GM13976 (cell line): Measurements from ENCODE around the gene ATG10.

Experiments used
- DNase-seq: peaks from one replicate; pipeline ENCODE4 v3.0.0; 2012; ENCODE audit warnings: low spot score
- CTCF ChIP-seq: IDR thresholded peaks from 2 replicates; pipeline ENCODE4 v1.5.1; 2012; ENCODE audit warnings: borderline replicate concordance, mild to moderate bottlenecking; ENCODE audit not compliant: insufficient read depth; ENCODE audit errors: extremely low read depth, missing control alignments, control extremely low read depth
- in situ Hi-C: fragments of 300-500 bp; cut with MboI; formaldehyde crosslinking; loops from one replicate; pipeline ENCODE4 v1.12.0; 2022; ENCODE audit warnings: low sequenced_read_pairs, mixed read lengths, inconsistent platforms; ENCODE audit not compliant: unreplicated experiment

ATG10 gene

GRCh38 chr5:82151204-82151603 is 179.4 kb downstream of the ATG10 start:
- DNase-seq = no peak
- in situ Hi-C loops = loop anchor here (25.0 kb wide), 1 partner anchor 639 kb away; no protein-coding TSS in a partner anchor
- TF ChIP-seq CTCF = no peak

- DNase-seq = no peak
- TF ChIP-seq CTCF = no peak
- in situ Hi-C loops = loop anchor here (25.0 kb wide), 1 partner anchor 639 kb away; no protein-coding TSS in a partner anchor
Measured at GRCh38 chr5:82151662-82152061, 179.8 kb downstream of the ATG10 start.

GRCh38 chr5:82152978-82153481 is 181.2 kb downstream of the ATG10 start:
- in situ Hi-C loops = loop anchor here (25.0 kb wide), 1 partner anchor 641 kb away; no protein-coding TSS in a partner anchor
- no peak for DNase-seq
- TF ChIP-seq CTCF = no peak

DNA sequence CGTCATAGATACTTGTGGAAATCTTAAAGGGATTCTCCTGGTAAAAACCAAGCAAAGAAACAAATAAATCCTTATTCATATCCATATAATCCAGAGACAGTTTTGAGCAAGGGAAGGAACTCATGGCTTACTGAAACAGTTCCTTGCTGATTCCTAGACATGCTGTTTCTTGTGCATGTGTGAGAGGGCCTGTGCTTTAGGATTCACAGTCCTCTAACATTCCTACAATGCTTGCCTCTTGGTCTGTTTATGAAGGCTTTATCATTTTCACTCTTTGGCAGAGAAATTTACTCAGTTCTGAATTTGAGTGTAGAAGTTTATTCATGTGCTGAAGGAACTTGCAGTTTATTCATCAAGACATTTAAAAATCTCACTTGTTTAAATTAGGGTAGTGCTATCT is 183.0 kb downstream of the ATG10 start:
- no peak for DNase-seq
- in situ Hi-C loops = loop anchor here (25.0 kb wide), 1 partner anchor 642 kb away; no protein-coding TSS in a partner anchor
- TF ChIP-seq CTCF = no peak

GRCh38 chr5:82155305-82155704 is 183.5 kb downstream of the ATG10 start:
- TF ChIP-seq CTCF = no peak
- in situ Hi-C loops = loop anchor here (25.0 kb wide), 1 partner anchor 643 kb away; no protein-coding TSS in a partner anchor

DNA sequence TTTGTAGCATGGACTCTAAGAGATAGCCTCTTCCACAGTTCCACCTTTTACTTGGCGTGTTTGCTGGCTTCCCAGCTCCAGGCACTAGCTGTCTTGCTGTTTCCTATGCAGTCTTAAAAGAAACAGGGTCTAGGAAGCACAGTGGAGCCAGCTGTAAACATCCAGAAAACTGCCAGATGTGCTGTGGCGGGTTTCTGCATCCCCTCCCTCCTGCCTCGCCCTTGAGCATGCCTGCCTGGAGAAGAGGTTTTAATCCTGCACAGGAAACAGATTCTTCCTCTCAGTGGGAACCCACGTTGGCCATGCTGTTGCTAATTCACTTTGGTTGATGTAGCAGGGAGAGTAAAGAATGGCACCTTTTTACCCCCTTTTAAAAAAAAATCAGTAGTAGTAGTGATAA is 185.1 kb downstream of the ATG10 start:
- no peak for TF ChIP-seq CTCF
- DNase-seq = no peak
- in situ Hi-C loops = loop anchor here (25.0 kb wide), 1 partner anchor 645 kb away; no protein-coding TSS in a partner anchor

More at GRCh38 chr5:82155305-82155704, 183.5 kb downstream of the ATG10 start:
- DNase-seq = no peak
